Liver (tissue), 9 donors: ENCODE data around the gene GGA1. TPM values are rescaled to one million over a fixed set of nuclear protein-coding genes. Genes with fewer than 3 reads are reported as not detected.

Experiments
- DNase-seq: peaks from one replicate; pipeline ENCODE4 v3.0.0-alpha.2; 2017; ENCODE audit warnings: low spot score
- H3K27ac ChIP-seq, 2 donors: one replicate each; pipeline ENCODE4 v1.7.0; 2013; ENCODE audit warnings: inconsistent platforms in 2 of 2, low read length in 2 of 2, control low read depth in 1 of 2, low read depth in 1 of 2, mild to moderate bottlenecking in 1 of 2
- H3K27me3 ChIP-seq, 4 donors: one replicate each; pipeline versions ENCODE4 v1.6.1 to v1.7.0; 2013; ENCODE audit warnings: low read length in 3 of 4, inconsistent platforms in 1 of 4, mild to moderate bottlenecking in 1 of 4, moderate library complexity in 1 of 4; ENCODE audit not compliant: control insufficient read depth in 4 of 4, insufficient read depth in 4 of 4
- H3K36me3 ChIP-seq, 4 donors: one replicate each; pipeline versions ENCODE4 v1.6.1 to v1.7.0; 2013; ENCODE audit warnings: low read length in 3 of 4, mild to moderate bottlenecking in 3 of 4, low read depth in 1 of 4, moderate library complexity in 1 of 4; ENCODE audit not compliant: control insufficient read depth in 4 of 4, insufficient read depth in 3 of 4
- H3K4me1 ChIP-seq, 4 donors: one replicate each; pipeline versions ENCODE4 v1.6.1 to v1.7.0; 2013; ENCODE audit warnings: low read length in 3 of 4, mild to moderate bottlenecking in 3 of 4, moderate library complexity in 1 of 4; ENCODE audit not compliant: control insufficient read depth in 4 of 4, insufficient read depth in 4 of 4
- H3K4me3 ChIP-seq, 3 donors: one replicate each; pipeline versions ENCODE4 v1.6.1 to v1.7.0; 2013; ENCODE audit warnings: low read length in 3 of 3, control low read depth in 1 of 3, low read depth in 1 of 3, mild to moderate bottlenecking in 1 of 3
- H3K9ac ChIP-seq, 2 donors: one replicate each; pipeline ENCODE4 v1.7.0; 2013; ENCODE audit warnings: low read length in 2 of 2, mild to moderate bottlenecking in 2 of 2, moderate library complexity in 2 of 2, control low read depth in 1 of 2, low read depth in 1 of 2
- H3K9me3 ChIP-seq, 4 donors: one replicate each; pipeline versions ENCODE4 v1.6.1 to v1.7.0; 2013; ENCODE audit warnings: low read length in 3 of 4; ENCODE audit not compliant: control insufficient read depth in 4 of 4
- CTCF ChIP-seq: fragments of 150-350 bp; IDR thresholded peaks from 2 replicates; pipeline ENCODE4 v1.5.1; 2017; ENCODE audit warnings: improper control_type of control experiment, low read depth, low read length; ENCODE audit not compliant: missing input control
- FOXA1 ChIP-seq: IDR thresholded peaks from 2 replicates; pipeline ENCODE4 v1.6.1; 2016; ENCODE audit warnings: antibody characterized with exemption
- GABPA ChIP-seq, 2 donors: IDR thresholded peaks in 1 of 2; conservative IDR thresholded peaks in 1 of 2; 2 replicates each; pipeline ENCODE4 v1.6.1; 2016; ENCODE audit warnings: antibody characterized with exemption in 2 of 2, mild to moderate bottlenecking in 1 of 2, moderate library complexity in 1 of 2
- HNF4A ChIP-seq, 2 donors: conservative IDR thresholded peaks; 2 replicates each; pipeline ENCODE4 v1.6.1; 2016; ENCODE audit warnings: antibody characterized with exemption in 2 of 2, mild to moderate bottlenecking in 2 of 2
- HNF4G ChIP-seq: IDR thresholded peaks from 2 replicates; pipeline ENCODE4 v1.6.1; 2016; ENCODE audit warnings: antibody characterized with exemption
- RAD21 ChIP-seq, 2 donors: IDR thresholded peaks; 2 replicates each; pipeline ENCODE4 v1.6.1; 2016; ENCODE audit warnings: antibody characterized with exemption in 2 of 2, mild to moderate bottlenecking in 2 of 2
- RXRA ChIP-seq, 2 donors: IDR thresholded peaks; 2 replicates each; pipeline ENCODE4 v1.6.1; 2017 to 2018; ENCODE audit warnings: antibody characterized with exemption in 2 of 2, mild to moderate bottlenecking in 1 of 2
- SP1 ChIP-seq: IDR thresholded peaks from 2 replicates; pipeline ENCODE4 v1.6.1; 2018; ENCODE audit warnings: antibody characterized with exemption, mild to moderate bottlenecking
- TAF1 ChIP-seq: conservative IDR thresholded peaks from 2 replicates; pipeline ENCODE4 v1.6.1; 2016; ENCODE audit warnings: antibody characterized with exemption, mild to moderate bottlenecking
- WGBS: extraction: QIAGEN DNeasy Blood & Tissue Kit; methylation state at CpG from one replicate; pipeline ENCODE4 v1.1.7; 2013; 5-methylcytosine and 5-hydroxymethylcytosine counted together
- polyA plus RNA-seq, 2 donors: library from polyadenylated mRNA; stranded (reverse) in 1 of 2; unstranded in 1 of 2; fragments of 200-250 nt in 1 of 2; fragments of >200 nt in 1 of 2; fragmentation: Nextera tagmentation in 1 of 2; extraction: Ambion mirVana in 1 of 2; gene quantifications; one replicate each; pipeline versions ENCODE4 v1.2.1 to v1.2.3, GENCODE V29; 2013 to 2015
- total RNA-seq, 2 donors: library from RNA; depleted of rRNA; stranded (reverse); fragments of >200 nt; gene quantifications; one replicate each; pipeline ENCODE4 v1.2.3, GENCODE V29; 2014
- TF ChIP-seq, protein P1 (sequence below): IDR thresholded peaks from 2 replicates; pipeline ENCODE4 v1.6.1; 2016; ENCODE audit warnings: antibody characterized with exemption, mild to moderate bottlenecking
- TF ChIP-seq, protein P2 (sequence below): IDR thresholded peaks from 2 replicates; pipeline ENCODE4 v1.6.1; 2016; ENCODE audit warnings: antibody characterized with exemption
- donor health status: healthy.
- donor health status: healthy.
- donor health status: healthy.
- donor health status: healthy.
- donor health status: healthy.

GGA1 gene
- total and polyA plus RNA-seq, 4 donors = 15.1 to 26.4 (median 17.8) TPM

DNA sequence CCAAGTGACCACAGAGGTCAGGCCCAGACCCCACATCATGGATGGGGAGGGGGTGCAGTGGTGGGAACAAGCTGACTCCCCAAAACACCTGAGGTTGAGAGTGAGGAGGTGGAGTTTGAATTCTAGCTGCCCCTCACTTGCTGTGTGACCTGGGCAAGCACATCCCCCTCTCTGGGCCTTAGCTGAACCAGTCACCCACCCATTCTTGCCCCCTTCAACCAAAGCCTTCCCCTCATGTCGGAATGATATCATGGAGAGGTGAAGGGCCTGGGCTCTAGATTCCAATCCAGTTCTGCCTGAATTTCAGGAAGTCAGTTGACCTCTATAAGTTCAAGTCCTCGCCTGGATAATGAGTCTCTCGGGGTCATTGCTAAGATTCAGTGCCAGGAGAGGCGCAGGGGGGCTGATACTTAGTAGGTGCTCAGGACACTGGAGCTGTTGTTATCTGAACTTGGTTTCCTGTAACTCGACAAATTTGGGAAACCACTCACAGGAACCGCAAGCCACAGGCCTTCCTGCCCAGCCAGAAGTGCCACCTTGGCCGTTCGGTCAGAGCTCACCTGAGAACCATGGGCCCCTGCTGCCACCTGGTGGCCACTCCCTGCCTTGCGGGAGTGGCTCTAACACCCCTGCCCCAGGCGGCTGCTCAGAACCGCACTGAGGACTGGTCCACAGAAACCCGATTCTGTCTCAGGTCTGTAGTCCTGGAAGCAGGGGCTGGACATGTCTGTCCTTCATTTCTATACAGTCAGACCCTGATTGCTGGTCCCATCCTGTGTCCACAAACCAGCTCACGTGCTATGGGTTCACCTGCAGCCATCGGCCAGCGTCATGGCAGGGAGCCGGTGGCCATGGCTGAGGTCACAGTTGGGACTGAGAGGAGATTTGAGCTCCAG is 41.5 kb upstream of the GGA1 start (continued):
- TF ChIP-seq CTCF (peak; percentile 98), HNF4G (no peak), RAD21 (IDR thresholded peaks at IDR 0.05) (peak; percentile 99), TAF1 (no peak), RXRA (IDR thresholded peaks at IDR 0.05) (peak; percentile 71 to 86)

DNA sequence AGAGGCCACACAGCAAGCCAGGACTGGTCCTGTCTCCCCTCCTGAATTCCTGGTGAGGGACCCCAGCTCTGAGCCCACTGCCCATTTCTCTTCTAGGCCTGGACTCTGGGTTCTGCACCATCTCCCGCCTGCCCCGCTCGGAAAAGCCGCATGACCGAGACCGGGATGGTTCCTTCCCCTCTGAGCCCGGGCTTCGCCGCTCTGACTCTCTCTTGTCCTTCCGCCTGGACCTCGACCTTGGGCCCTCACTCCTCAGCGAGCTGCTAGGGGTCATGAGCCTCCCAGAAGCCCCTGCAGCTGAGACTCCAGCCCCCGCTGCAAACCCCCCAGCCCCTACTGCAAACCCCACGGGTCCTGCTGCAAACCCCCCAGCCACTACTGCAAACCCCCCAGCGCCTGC is 40.6 kb upstream of the GGA1 start:
- no peak for DNase-seq
- Histone ChIP-seq H3K9ac (no peak overlapping the region), H3K27ac (peak overlapping the region; percentile 59 to 74), H3K4me3 (no peak overlapping the region), H3K36me3 (peaks cover 3 to 14% (median 7%) of the 10 kb centered on the region in 4 donors), H3K27me3 (no peaks in the 10 kb centered on the region), H3K4me1 (peaks cover 26 to 81% (median 69%) of the 10 kb centered on the region in 4 donors), H3K9me3 (no peaks in the 10 kb centered on the region)
- no peak for TF ChIP-seq CTCF
- TF ChIP-seq, protein P1, sequence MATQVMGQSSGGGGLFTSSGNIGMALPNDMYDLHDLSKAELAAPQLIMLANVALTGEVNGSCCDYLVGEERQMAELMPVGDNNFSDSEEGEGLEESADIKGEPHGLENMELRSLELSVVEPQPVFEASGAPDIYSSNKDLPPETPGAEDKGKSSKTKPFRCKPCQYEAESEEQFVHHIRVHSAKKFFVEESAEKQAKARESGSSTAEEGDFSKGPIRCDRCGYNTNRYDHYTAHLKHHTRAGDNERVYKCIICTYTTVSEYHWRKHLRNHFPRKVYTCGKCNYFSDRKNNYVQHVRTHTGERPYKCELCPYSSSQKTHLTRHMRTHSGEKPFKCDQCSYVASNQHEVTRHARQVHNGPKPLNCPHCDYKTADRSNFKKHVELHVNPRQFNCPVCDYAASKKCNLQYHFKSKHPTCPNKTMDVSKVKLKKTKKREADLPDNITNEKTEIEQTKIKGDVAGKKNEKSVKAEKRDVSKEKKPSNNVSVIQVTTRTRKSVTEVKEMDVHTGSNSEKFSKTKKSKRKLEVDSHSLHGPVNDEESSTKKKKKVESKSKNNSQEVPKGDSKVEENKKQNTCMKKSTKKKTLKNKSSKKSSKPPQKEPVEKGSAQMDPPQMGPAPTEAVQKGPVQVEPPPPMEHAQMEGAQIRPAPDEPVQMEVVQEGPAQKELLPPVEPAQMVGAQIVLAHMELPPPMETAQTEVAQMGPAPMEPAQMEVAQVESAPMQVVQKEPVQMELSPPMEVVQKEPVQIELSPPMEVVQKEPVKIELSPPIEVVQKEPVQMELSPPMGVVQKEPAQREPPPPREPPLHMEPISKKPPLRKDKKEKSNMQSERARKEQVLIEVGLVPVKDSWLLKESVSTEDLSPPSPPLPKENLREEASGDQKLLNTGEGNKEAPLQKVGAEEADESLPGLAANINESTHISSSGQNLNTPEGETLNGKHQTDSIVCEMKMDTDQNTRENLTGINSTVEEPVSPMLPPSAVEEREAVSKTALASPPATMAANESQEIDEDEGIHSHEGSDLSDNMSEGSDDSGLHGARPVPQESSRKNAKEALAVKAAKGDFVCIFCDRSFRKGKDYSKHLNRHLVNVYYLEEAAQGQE = no peak
- TF ChIP-seq HNF4A (conservative IDR thresholded peaks at IDR 0.05) = no peak
- TF ChIP-seq FOXA1 = no peak
- TF ChIP-seq SP1 = no peak
- TF ChIP-seq RAD21 (IDR thresholded peaks at IDR 0.05) = no peak
- no peak for TF ChIP-seq GABPA (IDR thresholded peaks at IDR 0.05 in 1 of 2, conservative IDR thresholded peaks at IDR 0.05 in 1 of 2)
- TF ChIP-seq, protein P2, sequence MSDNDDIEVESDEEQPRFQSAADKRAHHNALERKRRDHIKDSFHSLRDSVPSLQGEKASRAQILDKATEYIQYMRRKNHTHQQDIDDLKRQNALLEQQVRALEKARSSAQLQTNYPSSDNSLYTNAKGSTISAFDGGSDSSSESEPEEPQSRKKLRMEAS = no peak
- no peak for TF ChIP-seq HNF4G
- 71% methylated on average over 15 of the region's 15 CpGs for WGBS
